ENCODE data around the gene PRDM7.

Gene PRDM7

GRCh38 chr16:90083139-90083538, 6.0 kb upstream of the PRDM7 start:
- ATAC-seq (ENCODE audit: low read depth), result no peak
- no peak for TF ChIP-seq CTCF (IDR thresholded peaks at IDR 0.05; ENCODE audit: poor library complexity, severe bottlenecking)
- H3K4me1 ChIP-seq (ENCODE audit: insufficient read depth, poor library complexity, severe bottlenecking), result no peaks in the 10 kb centered on the region

GRCh38 chr16:90081606-90081970, 4.5 kb upstream of the PRDM7 start:
- ATAC-seq (ENCODE audit: low read depth), result no peak
- no peak for TF ChIP-seq CTCF (IDR thresholded peaks at IDR 0.05; ENCODE audit: poor library complexity, severe bottlenecking)
- no peak for DNase-seq (ENCODE audit: low spot score)
- Histone ChIP-seq H3K4me3 (ENCODE audit: severe bottlenecking) (peak overlapping the region; percentile 45), H3K27me3 (ENCODE audit: insufficient read depth, poor library complexity, severe bottlenecking) (no peaks in the 10 kb centered on the region), H3K9me3 (ENCODE audit: severe bottlenecking) (no peaks in the 10 kb centered on the region), H3K27ac (ENCODE audit: poor library complexity, severe bottlenecking) (no peak overlapping the region), H3K4me1 (ENCODE audit: insufficient read depth, poor library complexity, severe bottlenecking) (no peaks in the 10 kb centered on the region), H3K36me3 (ENCODE audit: low read depth) (no peaks in the 10 kb centered on the region)

More at GRCh38 chr16:90083139-90083538, 6.0 kb upstream of the PRDM7 start:
- Histone ChIP-seq H3K9me3 (ENCODE audit: severe bottlenecking) (no peaks in the 10 kb centered on the region), H3K4me3 (ENCODE audit: severe bottlenecking) (no peak overlapping the region), H3K27me3 (ENCODE audit: insufficient read depth, poor library complexity, severe bottlenecking) (no peaks in the 10 kb centered on the region), H3K27ac (ENCODE audit: poor library complexity, severe bottlenecking) (no peak overlapping the region), H3K36me3 (ENCODE audit: low read depth) (no peaks in the 10 kb centered on the region)
- DNase-seq (ENCODE audit: low spot score), result no peak

GRCh38 chr16:90078579-90078895, 1.4 kb upstream of the PRDM7 start:
- no peak for ATAC-seq (ENCODE audit: low read depth)
- no peaks in the 10 kb centered on the region for H3K27me3 ChIP-seq (ENCODE audit: insufficient read depth, poor library complexity, severe bottlenecking)
- no peak for DNase-seq (ENCODE audit: low spot score)
- no peak overlapping the region for H3K27ac ChIP-seq (ENCODE audit: poor library complexity, severe bottlenecking)
- H3K4me1 ChIP-seq (ENCODE audit: insufficient read depth, poor library complexity, severe bottlenecking), result no peaks in the 10 kb centered on the region
- H3K9me3 ChIP-seq (ENCODE audit: severe bottlenecking), result no peaks in the 10 kb centered on the region
- H3K36me3 ChIP-seq (ENCODE audit: low read depth), result no peaks in the 10 kb centered on the region
- TF ChIP-seq CTCF (IDR thresholded peaks at IDR 0.05; ENCODE audit: poor library complexity, severe bottlenecking), result no peak
- no peak overlapping the region for H3K4me3 ChIP-seq (ENCODE audit: severe bottlenecking)

GRCh38 chr16:90077757-90078578, 837 bp upstream of the PRDM7 start:
- H3K36me3 ChIP-seq (ENCODE audit: low read depth), result no peaks in the 10 kb centered on the region
- no peak overlapping the region for H3K27ac ChIP-seq (ENCODE audit: poor library complexity, severe bottlenecking)
- peak overlapping the region; percentile 24 for H3K4me3 ChIP-seq (ENCODE audit: severe bottlenecking)
- H3K9me3 ChIP-seq (ENCODE audit: severe bottlenecking), result no peaks in the 10 kb centered on the region
- no peak for TF ChIP-seq CTCF (IDR thresholded peaks at IDR 0.05; ENCODE audit: poor library complexity, severe bottlenecking)
- DNase-seq (ENCODE audit: low spot score), result no peak
- H3K27me3 ChIP-seq (ENCODE audit: insufficient read depth, poor library complexity, severe bottlenecking), result no peaks in the 10 kb centered on the region
- ATAC-seq (ENCODE audit: low read depth), result peak; percentile 9
- H3K4me1 ChIP-seq (ENCODE audit: insufficient read depth, poor library complexity, severe bottlenecking), result no peaks in the 10 kb centered on the region

GRCh38 chr16:90072442-90073105, 4.6 kb downstream of the PRDM7 start:
- no peak for DNase-seq (ENCODE audit: low spot score)
- no peaks in the 10 kb centered on the region for H3K9me3 ChIP-seq (ENCODE audit: severe bottlenecking)
- TF ChIP-seq CTCF (IDR thresholded peaks at IDR 0.05; ENCODE audit: poor library complexity, severe bottlenecking), result no peak
- H3K4me3 ChIP-seq (ENCODE audit: severe bottlenecking), result no peak overlapping the region
- no peak for ATAC-seq (ENCODE audit: low read depth)
- no peaks in the 10 kb centered on the region for H3K36me3 ChIP-seq (ENCODE audit: low read depth)
- H3K27me3 ChIP-seq (ENCODE audit: insufficient read depth, poor library complexity, severe bottlenecking), result no peaks in the 10 kb centered on the region
- H3K27ac ChIP-seq (ENCODE audit: poor library complexity, severe bottlenecking), result no peak overlapping the region
- H3K4me1 ChIP-seq (ENCODE audit: insufficient read depth, poor library complexity, severe bottlenecking), result no peaks in the 10 kb centered on the region

Data from RWPE2 (cell line).